HUES64 (cell line): ENCODE data around the gene HS6ST1.

Experiments
- H3K27ac ChIP-seq: 2 replicates; pipeline ENCODE4 v1.7.0; 2013; ENCODE audit warnings: low read depth, low read length, inconsistent platforms
- H3K27me3 ChIP-seq: 2 replicates; pipeline ENCODE4 v1.6.1; 2013; ENCODE audit warnings: mild to moderate bottlenecking, low read length; ENCODE audit not compliant: insufficient read depth
- H3K36me3 ChIP-seq: 2 replicates; pipeline ENCODE4 v1.6.1; 2013; ENCODE audit warnings: mild to moderate bottlenecking, low read length; ENCODE audit not compliant: insufficient read depth
- H3K4me1 ChIP-seq: 2 replicates; pipeline ENCODE4 v1.6.1; 2013; ENCODE audit warnings: mild to moderate bottlenecking, low read length, moderate library complexity; ENCODE audit not compliant: insufficient read depth
- H3K4me3 ChIP-seq: 2 replicates; pipeline ENCODE4 v1.5.1; 2013; ENCODE audit warnings: mild to moderate bottlenecking, low read length, moderate library complexity
- H3K9ac ChIP-seq: 2 replicates; pipeline ENCODE4 v1.6.1; 2013; ENCODE audit warnings: mild to moderate bottlenecking, low read depth, low read length
- H3K9me3 ChIP-seq: 2 replicates; pipeline ENCODE4 v1.6.1; 2013; ENCODE audit warnings: low read depth, low read length; ENCODE audit not compliant: insufficient read depth
- WGBS: fragments of 150-250, 120-280 bp; methylation state at CpG from one replicate; pipeline ENCODE4 v1.1.7; 2013; ENCODE audit warnings: missing lambda C conversion rate; 5-methylcytosine and 5-hydroxymethylcytosine counted together

The HS6ST1 gene

GRCh38 chr2:128347171-128347558, 28.5 kb upstream of the HS6ST1 start:
- no peaks in the 10 kb centered on the region for H3K4me1 ChIP-seq
- no peaks in the 10 kb centered on the region for H3K36me3 ChIP-seq
- no peak overlapping the region for H3K27ac ChIP-seq
- H3K4me3 ChIP-seq: no peak overlapping the region
- no peaks in the 10 kb centered on the region for H3K27me3 ChIP-seq
- H3K9me3 ChIP-seq: peaks cover 33% of the 10 kb centered on the region
- 95% methylated on average over 14 of the region's 14 CpGs for WGBS
- H3K9ac ChIP-seq: no peak overlapping the region

GRCh38 chr2:128346291-128347170, 27.9 kb upstream of the HS6ST1 start:
- H3K27me3 ChIP-seq: no peaks in the 10 kb centered on the region
- H3K4me1 ChIP-seq: no peaks in the 10 kb centered on the region
- no peak overlapping the region for H3K27ac ChIP-seq
- H3K9me3 ChIP-seq: peaks cover 26% of the 10 kb centered on the region
- no peak overlapping the region for H3K4me3 ChIP-seq
- 95% methylated on average over 53 of the region's 53 CpGs for WGBS
- H3K9ac ChIP-seq: no peak overlapping the region
- H3K36me3 ChIP-seq: no peaks in the 10 kb centered on the region

- Histone ChIP-seq H3K4me1 (no peaks in the 10 kb centered on the region), H3K4me3 (no peak overlapping the region), H3K36me3 (no peaks in the 10 kb centered on the region), H3K27me3 (no peaks in the 10 kb centered on the region), H3K9ac (no peak overlapping the region), H3K27ac (no peak overlapping the region), H3K9me3 (peaks cover 17% of the 10 kb centered on the region)
- 95% methylated on average over 43 of the region's 43 CpGs for WGBS
Measured at GRCh38 chr2:128345436-128346165, 26.9 kb upstream of the HS6ST1 start.

GRCh38 chr2:128344101-128344500, 25.4 kb upstream of the HS6ST1 start:
- H3K36me3 ChIP-seq: no peaks in the 10 kb centered on the region
- H3K27me3 ChIP-seq: no peaks in the 10 kb centered on the region
- no peak overlapping the region for H3K9ac ChIP-seq
- no peak overlapping the region for H3K27ac ChIP-seq
- WGBS: 96% methylated on average over 3 of the region's 3 CpGs
- H3K4me3 ChIP-seq: no peak overlapping the region
- H3K9me3 ChIP-seq: peaks cover 10% of the 10 kb centered on the region; the same call in 1 of the 2 replicates
- no peaks in the 10 kb centered on the region for H3K4me1 ChIP-seq

- Histone ChIP-seq H3K9me3 (peaks cover 10% of the 10 kb centered on the region), H3K27me3 (no peaks in the 10 kb centered on the region), H3K27ac (no peak overlapping the region), H3K9ac (no peak overlapping the region), H3K4me3 (no peak overlapping the region), H3K36me3 (no peaks in the 10 kb centered on the region), H3K4me1 (no peaks in the 10 kb centered on the region)
- 92% methylated on average over 1 of the region's 1 CpG for WGBS
Measured at GRCh38 chr2:128343459-128343858, 24.8 kb upstream of the HS6ST1 start.

- 86% methylated on average over 3 of the region's 3 CpGs for WGBS
- peaks cover 18% of the 10 kb centered on the region for H3K9me3 ChIP-seq
- H3K9ac ChIP-seq: no peak overlapping the region
- H3K27ac ChIP-seq: no peak overlapping the region
- H3K36me3 ChIP-seq: no peaks in the 10 kb centered on the region
- H3K4me1 ChIP-seq: no peaks in the 10 kb centered on the region
- H3K4me3 ChIP-seq: no peak overlapping the region
- no peaks in the 10 kb centered on the region for H3K27me3 ChIP-seq
Measured at GRCh38 chr2:128342550-128342949, 23.9 kb upstream of the HS6ST1 start.

GRCh38 chr2:128341621-128342020, 23.0 kb upstream of the HS6ST1 start:
- H3K9me3 ChIP-seq: peaks cover 21% of the 10 kb centered on the region
- no peak overlapping the region for H3K9ac ChIP-seq
- H3K4me1 ChIP-seq: no peaks in the 10 kb centered on the region
- no peaks in the 10 kb centered on the region for H3K27me3 ChIP-seq
- WGBS: 94% methylated on average over 3 of the region's 3 CpGs
- H3K4me3 ChIP-seq: no peak overlapping the region
- no peaks in the 10 kb centered on the region for H3K36me3 ChIP-seq
- no peak overlapping the region for H3K27ac ChIP-seq

- H3K27ac ChIP-seq: no peak overlapping the region
- no peak overlapping the region for H3K9ac ChIP-seq
- peaks cover 29% of the 10 kb centered on the region for H3K9me3 ChIP-seq
- no peaks in the 10 kb centered on the region for H3K27me3 ChIP-seq
- no peaks in the 10 kb centered on the region for H3K36me3 ChIP-seq
- H3K4me1 ChIP-seq: no peaks in the 10 kb centered on the region
- 100% methylated on average over 1 of the region's 2 CpGs for WGBS
- no peak overlapping the region for H3K4me3 ChIP-seq
Measured at GRCh38 chr2:128332091-128332634, 13.5 kb upstream of the HS6ST1 start.

- H3K36me3 ChIP-seq: no peaks in the 10 kb centered on the region
- H3K9ac ChIP-seq: no peak overlapping the region
- no peak overlapping the region for H3K4me3 ChIP-seq
- WGBS: 96% methylated on average over 3 of the region's 5 CpGs
- no peaks in the 10 kb centered on the region for H3K27me3 ChIP-seq
- no peaks in the 10 kb centered on the region for H3K4me1 ChIP-seq
- peaks cover 23% of the 10 kb centered on the region for H3K9me3 ChIP-seq
- no peak overlapping the region for H3K27ac ChIP-seq
Measured at GRCh38 chr2:128330583-128330982, 11.9 kb upstream of the HS6ST1 start.

- WGBS: 94% methylated on average over 6 of the region's 6 CpGs
- Histone ChIP-seq H3K9me3 (peaks cover 21% of the 10 kb centered on the region), H3K9ac (no peak overlapping the region), H3K27ac (no peak overlapping the region), H3K4me3 (no peak overlapping the region), H3K27me3 (no peaks in the 10 kb centered on the region), H3K36me3 (no peaks in the 10 kb centered on the region), H3K4me1 (no peaks in the 10 kb centered on the region)
Measured at GRCh38 chr2:128329607-128330006, 10.9 kb upstream of the HS6ST1 start.
